SK-N-MC (cell line): ENCODE results near the gene SPPL2A.

Experiments
- FOXP2 ChIP-seq: optimal IDR thresholded peaks from 2 replicates; pipeline ENCODE3; 2011; ENCODE audit warnings: mild to moderate bottlenecking, moderate library complexity; ENCODE audit not compliant: insufficient read depth; ENCODE audit errors: extremely low read length, control extremely low read depth
- POLR2AphosphoS5 ChIP-seq: IDR thresholded peaks from 2 replicates; pipeline ENCODE4 v1.6.1; 2012; ENCODE audit warnings: mild to moderate bottlenecking, low read depth, low read length, borderline replicate concordance

DNA sequence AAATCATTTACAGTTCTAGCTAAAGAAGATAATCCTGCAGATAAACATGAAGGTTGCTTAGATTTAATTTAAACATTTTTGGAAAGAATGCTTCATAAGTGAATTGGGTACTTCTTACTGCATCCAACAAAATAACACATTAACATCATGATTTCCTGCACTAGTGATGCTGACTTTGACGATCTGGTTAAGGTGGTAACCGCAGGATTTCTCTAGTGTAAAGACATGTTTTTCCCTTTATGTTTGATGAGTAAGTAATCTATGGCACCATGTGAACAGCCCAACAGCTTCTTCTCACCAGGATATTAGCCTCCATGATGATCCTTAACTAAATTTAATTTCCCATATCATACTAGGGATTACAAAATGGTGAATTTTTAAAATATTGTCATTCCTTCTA is 14.1 kb downstream of the SPPL2A start:
- TF ChIP-seq FOXP2 (no peak), POLR2AphosphoS5 (no peak)
